Smooth muscle cell (in vitro differentiated cells): ENCODE data around the gene LAMA4. TPM values are rescaled to one million over a fixed set of nuclear protein-coding genes. Genes with fewer than 3 reads are reported as not detected.

Experiments used
- DNase-seq: peaks from one replicate; lab custom pipeline; 2025; ENCODE audit not compliant: unreplicated experiment; lab: John Stamatoyannopoulos, UW
- H2AFZ ChIP-seq: fragments of 200-600 bp; sonication (generic); 2 replicates; pipeline ENCODE4 v1.6.0; 2016; ENCODE audit warnings: antibody characterized with exemption, low read depth, mild to moderate bottlenecking
- H3F3A ChIP-seq: fragments of 200-600 bp; sonication (generic); 2 replicates; pipeline ENCODE4 v1.6.0; 2017; ENCODE audit warnings: antibody characterized with exemption, low read depth
- H3K27ac ChIP-seq: fragments of 200-600 bp; sonication (generic); 2 replicates; pipeline ENCODE4 v1.5.1; 2016; ENCODE audit warnings: low read depth, mild to moderate bottlenecking
- H3K27me3 ChIP-seq: fragments of 200-600 bp; sonication (generic); 2 replicates; pipeline ENCODE4 v1.6.1; 2016; ENCODE audit warnings: low read depth, mild to moderate bottlenecking
- H3K36me3 ChIP-seq: fragments of 200-600 bp; sonication (generic); 2 replicates; pipeline ENCODE4 v1.5.1; 2016; ENCODE audit warnings: low read depth
- H3K4me1 ChIP-seq: fragments of 200-600 bp; sonication (generic); 2 replicates; pipeline ENCODE4 v1.5.1; 2016; ENCODE audit warnings: low read depth
- H3K4me2 ChIP-seq: fragments of 200-600 bp; sonication (generic); 2 replicates; pipeline ENCODE4 v1.6.0; 2016; ENCODE audit warnings: mild to moderate bottlenecking
- H3K4me3 ChIP-seq: fragments of 200-600 bp; sonication (generic); 2 replicates; pipeline ENCODE4 v1.5.1; 2016; ENCODE audit warnings: mild to moderate bottlenecking
- H3K79me2 ChIP-seq: fragments of 200-600 bp; sonication (generic); 2 replicates; pipeline ENCODE4 v1.6.0; 2016; ENCODE audit warnings: low read depth, mild to moderate bottlenecking
- H3K9ac ChIP-seq: fragments of 200-600 bp; sonication (generic); 2 replicates; pipeline ENCODE4 v1.6.0; 2016; ENCODE audit warnings: low read depth
- H3K9me3 ChIP-seq: fragments of 200-600 bp; sonication (generic); replicated peaks from 2 replicates; pipeline ENCODE4 v1.5.1; 2016; ENCODE audit warnings: low read depth
- H4K20me1 ChIP-seq: fragments of 200-600 bp; sonication (generic); 2 replicates; pipeline ENCODE4 v1.6.0; 2016; ENCODE audit warnings: low read depth
- CTCF ChIP-seq: fragments of 200-600 bp; sonication (generic); IDR thresholded peaks from 2 replicates; pipeline ENCODE4 v1.5.1; 2017; ENCODE audit warnings: borderline replicate concordance, mild to moderate bottlenecking, antibody characterized with exemption; ENCODE audit not compliant: insufficient read depth, poor library complexity, severe bottlenecking
- WGBS: methylation state at CpG from one replicate; pipeline ENCODE4 v1.1.7; 2016; ENCODE audit warnings: low lambda C conversion rate; 5-methylcytosine and 5-hydroxymethylcytosine counted together
- polyA plus RNA-seq: library from polyadenylated mRNA; unstranded; fragments of >200 nt; fragmentation: Nextera tagmentation; extraction: Ambion mirVana; gene quantifications from 2 replicates; pipeline ENCODE4 v1.2.1, GENCODE V29; 2016
- total RNA-seq: library from RNA; depleted of rRNA; stranded (reverse); fragments of >200 nt; gene quantifications from 2 replicates; pipeline ENCODE4 v1.2.3, GENCODE V29; 2014

LAMA4 gene
- total and polyA plus RNA-seq, 2 experiments from 2014 or later, result 9.1 to 29.4 TPM

- WGBS, result 76% methylated on average over 2 of the region's 2 CpGs
- DNase-seq, result no peak
Measured at GRCh38 chr6:112173221-112173804, 81.1 kb downstream of the LAMA4 start.

GRCh38 chr6:112172540-112172939, 81.8 kb downstream of the LAMA4 start:
- no peaks in the 10 kb centered on the region for H3K9me3 ChIP-seq
- no peak overlapping the region for H3K27ac ChIP-seq
- no peak overlapping the region for H3K4me2 ChIP-seq
- no peak overlapping the region for H3K4me3 ChIP-seq
- no peak overlapping the region for H3K9ac ChIP-seq
- no peaks in the 10 kb centered on the region for H3K4me1 ChIP-seq
- H3K79me2 ChIP-seq, result no peaks in the 10 kb centered on the region
- TF ChIP-seq CTCF, result no peak
- H2AFZ ChIP-seq, result no peak overlapping the region
- peaks cover 36% of the 10 kb centered on the region for H3K27me3 ChIP-seq
- H3F3A ChIP-seq, result no peaks in the 10 kb centered on the region
- WGBS, result 70% methylated on average over 7 of the region's 7 CpGs
- no peak for DNase-seq
- H4K20me1 ChIP-seq, result no peaks in the 10 kb centered on the region
- H3K36me3 ChIP-seq, result no peaks in the 10 kb centered on the region

More at GRCh38 chr6:112173221-112173804, 81.1 kb downstream of the LAMA4 start:
- H3K9me3 ChIP-seq, result no peaks in the 10 kb centered on the region
- H3K9ac ChIP-seq, result no peak overlapping the region
- TF ChIP-seq CTCF, result no peak
- H4K20me1 ChIP-seq, result no peaks in the 10 kb centered on the region
- no peaks in the 10 kb centered on the region for H3K79me2 ChIP-seq
- H3F3A ChIP-seq, result no peaks in the 10 kb centered on the region
- H3K27me3 ChIP-seq, result peaks cover 40% of the 10 kb centered on the region
- no peaks in the 10 kb centered on the region for H3K36me3 ChIP-seq
- no peak overlapping the region for H3K4me3 ChIP-seq
- H3K4me2 ChIP-seq, result no peak overlapping the region
- H3K4me1 ChIP-seq, result no peaks in the 10 kb centered on the region
- no peak overlapping the region for H3K27ac ChIP-seq
- H2AFZ ChIP-seq, result no peak overlapping the region

GRCh38 chr6:112169541-112169940, 84.8 kb downstream of the LAMA4 start:
- TF ChIP-seq CTCF, result no peak
- H3K4me1 ChIP-seq, result no peaks in the 10 kb centered on the region
- H2AFZ ChIP-seq, result no peak overlapping the region
- no peak overlapping the region for H3K9ac ChIP-seq
- H3K4me3 ChIP-seq, result no peak overlapping the region
- no peak overlapping the region for H3K4me2 ChIP-seq
- no peaks in the 10 kb centered on the region for H3K9me3 ChIP-seq
- DNase-seq, result no peak
- peaks cover 60% of the 10 kb centered on the region for H3K27me3 ChIP-seq
- 86% methylated on average over 1 of the region's 1 CpG for WGBS
- no peak overlapping the region for H3K27ac ChIP-seq
- no peaks in the 10 kb centered on the region for H3F3A ChIP-seq
- no peaks in the 10 kb centered on the region for H3K36me3 ChIP-seq
- no peaks in the 10 kb centered on the region for H3K79me2 ChIP-seq
- H4K20me1 ChIP-seq, result no peaks in the 10 kb centered on the region
